H1 (cell line): ENCODE results near the gene ADAM21. TPM values are rescaled to one million over a fixed set of nuclear protein-coding genes. Genes with fewer than 3 reads are reported as not detected.

Experiments used
- ATF3 ChIP-seq: IDR thresholded peaks from 2 replicates; pipeline ENCODE4 v1.6.1; 2011; ENCODE audit warnings: low read depth, mild to moderate bottlenecking, low read length; ENCODE audit not compliant: insufficient read depth
- BRCA1 ChIP-seq: IDR thresholded peaks from 2 replicates; pipeline ENCODE4 v1.6.1; 2012; ENCODE audit warnings: low read depth, low read length, improper control_type of control experiment
- CBX5 ChIP-seq: fragments of 300-800, 300-1000 bp; sonication (generic); IDR thresholded peaks from 2 replicates; pipeline ENCODE4 v1.7.1; 2016; ENCODE audit warnings: antibody characterized with exemption, low read length, low read depth
- CEBPB ChIP-seq: IDR thresholded peaks from 2 replicates; pipeline ENCODE4 v1.6.1; 2012; ENCODE audit warnings: low read depth, low read length
- JUND ChIP-seq: IDR thresholded peaks from 2 replicates; pipeline ENCODE4 v1.6.1; 2011; ENCODE audit warnings: mild to moderate bottlenecking, improper control_type of control experiment, low read length
- KDM4A ChIP-seq: IDR thresholded peaks from one replicate; pipeline ENCODE4 v1.7.1; 2012; ENCODE audit warnings: low read depth, mild to moderate bottlenecking, moderate library complexity, low read length, inconsistent platforms; ENCODE audit not compliant: severe bottlenecking
- RBBP5 ChIP-seq: IDR thresholded peaks from 2 replicates; pipeline ENCODE4 v1.7.1; 2012; ENCODE audit warnings: low read depth, mild to moderate bottlenecking, inconsistent platforms, low read length, moderate library complexity, borderline replicate concordance
- RXRA ChIP-seq: IDR thresholded peaks from 2 replicates; pipeline ENCODE4 v1.6.1; 2011; ENCODE audit warnings: low read depth, mild to moderate bottlenecking, low read length, moderate library complexity; ENCODE audit not compliant: insufficient read depth
- TEAD4 ChIP-seq: IDR thresholded peaks from 2 replicates; pipeline ENCODE4 v1.6.1; 2012; ENCODE audit warnings: low read depth, low read length, inconsistent platforms, mixed read lengths
- polyA plus RNA-seq, 7 experiments: library from polyadenylated mRNA; depleted of rRNA in 3 of 7; stranded (reverse) in 5 of 7; unstranded in 2 of 7; fragments of >200 nt in 5 of 7; fragments of 200-250 nt in 2 of 7; gene quantifications; 1 replicate in 5 of 7; 2 replicates in 1 of 7; 4 replicates in 1 of 7; pipeline versions ENCODE4 v1.2.1 to v1.2.3, GENCODE V29; 2011 to 2013; ENCODE audit warnings: missing spikeins in 2 of 7, mixed read lengths in 2 of 7
- total RNA-seq: library from RNA; stranded (reverse); fragmentation: NEBNext Ultra II Directional; extraction: Animal tissue kit (Norgen Biotek cat#: 25700); gene quantifications from 2 replicates; pipeline ENCODE4 v1.2.1, GENCODE V29; 2021
- TF ChIP-seq, protein P1 (sequence below), 3 experiments: IDR thresholded peaks; 1 replicate in 2 of 3; 2 replicates in 1 of 3; pipeline versions ENCODE4 v1.5.1 to v1.6.1; 2011; ENCODE audit warnings: low read length in 3 of 3, mild to moderate bottlenecking in 3 of 3, inconsistent platforms in 2 of 3, low read depth in 1 of 3, moderate library complexity in 1 of 3; ENCODE audit not compliant: insufficient read depth in 1 of 3; ENCODE audit errors: control extremely low read depth in 1 of 3

ADAM21 gene
- total and polyA plus RNA-seq, 2 of the 8 experiments (the other 6 are each of a cell fraction or from before 2014, with no cell fraction given): 0.09 TPM; not detected in 1

- TF ChIP-seq KDM4A (no peak), JUND (no peak), BRCA1 (no peak), TEAD4 (no peak), RBBP5 (no peak), CEBPB (no peak), CBX5 (no peak), ATF3 (no peak), RXRA (no peak)
- TF ChIP-seq, protein P1, sequence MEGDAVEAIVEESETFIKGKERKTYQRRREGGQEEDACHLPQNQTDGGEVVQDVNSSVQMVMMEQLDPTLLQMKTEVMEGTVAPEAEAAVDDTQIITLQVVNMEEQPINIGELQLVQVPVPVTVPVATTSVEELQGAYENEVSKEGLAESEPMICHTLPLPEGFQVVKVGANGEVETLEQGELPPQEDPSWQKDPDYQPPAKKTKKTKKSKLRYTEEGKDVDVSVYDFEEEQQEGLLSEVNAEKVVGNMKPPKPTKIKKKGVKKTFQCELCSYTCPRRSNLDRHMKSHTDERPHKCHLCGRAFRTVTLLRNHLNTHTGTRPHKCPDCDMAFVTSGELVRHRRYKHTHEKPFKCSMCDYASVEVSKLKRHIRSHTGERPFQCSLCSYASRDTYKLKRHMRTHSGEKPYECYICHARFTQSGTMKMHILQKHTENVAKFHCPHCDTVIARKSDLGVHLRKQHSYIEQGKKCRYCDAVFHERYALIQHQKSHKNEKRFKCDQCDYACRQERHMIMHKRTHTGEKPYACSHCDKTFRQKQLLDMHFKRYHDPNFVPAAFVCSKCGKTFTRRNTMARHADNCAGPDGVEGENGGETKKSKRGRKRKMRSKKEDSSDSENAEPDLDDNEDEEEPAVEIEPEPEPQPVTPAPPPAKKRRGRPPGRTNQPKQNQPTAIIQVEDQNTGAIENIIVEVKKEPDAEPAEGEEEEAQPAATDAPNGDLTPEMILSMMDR (IDR thresholded peaks at IDR 0.05; ENCODE audit: control extremely low read depth in 1 of 3, insufficient read depth in 1 of 3, low read depth in 1 of 3, low read length in 3 of 3): no peak
Measured at GRCh38 chr14:70415788-70416187, 36.2 kb upstream of the ADAM21 start (continued).
